Loucy (cell line): ENCODE data around the gene GALNT10.

Source experiments
- H2AFZ ChIP-seq: fragments of 200-600 bp; sonication (generic); 2 replicates; pipeline ENCODE4 v1.6.0; 2016; ENCODE audit warnings: antibody characterized with exemption, mild to moderate bottlenecking, low read length, moderate library complexity
- H3F3A ChIP-seq: fragments of 200-600 bp; 2 replicates; pipeline ENCODE4 v1.6.0; 2016; ENCODE audit warnings: antibody characterized with exemption, low read depth, mild to moderate bottlenecking
- H3K27me3 ChIP-seq: fragments of 200-600 bp; sonication (generic); 2 replicates; pipeline ENCODE4 v1.6.1; 2014; ENCODE audit warnings: low read length, mild to moderate bottlenecking; ENCODE audit not compliant: insufficient read depth, poor library complexity, severe bottlenecking
- H3K36me3 ChIP-seq: fragments of 200-600 bp; sonication (generic); 2 replicates; pipeline ENCODE4 v1.6.1; 2016; ENCODE audit warnings: low read length; ENCODE audit not compliant: insufficient read depth
- H3K4me1 ChIP-seq: fragments of 200-600 bp; sonication (generic); 2 replicates; pipeline ENCODE4 v1.5.1; 2014; ENCODE audit warnings: low read length, mild to moderate bottlenecking; ENCODE audit not compliant: insufficient read depth, poor library complexity, severe bottlenecking
- H3K4me2 ChIP-seq: fragments of 200-600 bp; sonication (generic); 2 replicates; pipeline ENCODE4 v1.6.0; 2014; ENCODE audit warnings: antibody characterized with exemption, low read length, low read depth, mild to moderate bottlenecking; ENCODE audit not compliant: poor library complexity, severe bottlenecking
- H3K4me3 ChIP-seq: fragments of 200-600 bp; sonication (generic); 2 replicates; pipeline ENCODE4 v1.5.1; 2014; ENCODE audit warnings: low read length, mild to moderate bottlenecking, mixed read lengths; ENCODE audit not compliant: poor library complexity, severe bottlenecking
- H3K79me2 ChIP-seq: fragments of 200-600 bp; sonication (generic); 2 replicates; pipeline ENCODE4 v1.6.1; 2014; ENCODE audit warnings: low read length; ENCODE audit not compliant: insufficient read depth
- H3K9ac ChIP-seq: fragments of 200-600 bp; sonication (generic); 2 replicates; pipeline ENCODE4 v1.6.0; 2014; ENCODE audit warnings: mild to moderate bottlenecking, low read depth, low read length, moderate library complexity; ENCODE audit not compliant: poor library complexity, severe bottlenecking
- H3K9me2 ChIP-seq: fragments of 200-600 bp; sonication (generic); replicated peaks from 2 replicates; pipeline ENCODE4 v1.6.1; 2016; ENCODE audit warnings: low read depth, low read length, mixed read lengths
- H3K9me3 ChIP-seq: fragments of 200-600 bp; sonication (generic); 2 replicates; pipeline ENCODE4 v1.6.1; 2014; ENCODE audit warnings: mild to moderate bottlenecking, antibody characterized with exemption, low read length, low read depth; ENCODE audit not compliant: insufficient read depth
- H4K20me1 ChIP-seq: fragments of 200-600 bp; sonication (generic); 2 replicates; pipeline ENCODE4 v1.6.0; 2014; ENCODE audit warnings: antibody characterized with exemption, low read length, mild to moderate bottlenecking; ENCODE audit not compliant: insufficient read depth, poor library complexity, severe bottlenecking
- EZH2phosphoT487 ChIP-seq: fragments of 200-600 bp; IDR thresholded peaks from 2 replicates; pipeline ENCODE4 v1.6.1; 2018; ENCODE audit warnings: antibody characterized with exemption, mild to moderate bottlenecking, moderate library complexity, borderline replicate concordance
- TF ChIP-seq, protein P1 (sequence below): fragments of 200-600 bp; sonication (generic); conservative IDR thresholded peaks from 2 replicates; pipeline ENCODE4 v1.5.1; 2014; ENCODE audit warnings: mild to moderate bottlenecking, antibody characterized with exemption, low read length

The GALNT10 gene

DNA sequence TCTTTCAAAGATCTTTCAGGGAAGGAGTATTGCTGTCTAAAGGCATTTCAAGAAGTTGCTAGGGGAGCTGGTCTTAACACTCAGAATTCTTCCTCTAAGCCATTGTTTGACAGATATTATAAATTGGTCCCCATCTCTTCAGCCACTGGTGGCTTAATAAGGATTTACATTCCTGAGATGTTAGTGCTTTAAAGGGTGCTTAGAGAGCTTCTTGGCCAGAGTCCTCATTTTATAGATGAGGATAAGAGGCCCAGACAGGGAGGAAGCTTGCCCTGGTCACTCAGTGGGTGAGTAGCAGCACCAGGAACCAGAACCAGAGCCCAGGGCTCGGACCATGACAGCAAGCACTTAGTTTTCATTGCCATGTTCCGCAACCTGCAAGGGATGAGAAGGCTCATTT lies 53.2 kb downstream of the GALNT10 start:
- no peaks in the 10 kb centered on the region for H3K9me3 ChIP-seq

DNA sequence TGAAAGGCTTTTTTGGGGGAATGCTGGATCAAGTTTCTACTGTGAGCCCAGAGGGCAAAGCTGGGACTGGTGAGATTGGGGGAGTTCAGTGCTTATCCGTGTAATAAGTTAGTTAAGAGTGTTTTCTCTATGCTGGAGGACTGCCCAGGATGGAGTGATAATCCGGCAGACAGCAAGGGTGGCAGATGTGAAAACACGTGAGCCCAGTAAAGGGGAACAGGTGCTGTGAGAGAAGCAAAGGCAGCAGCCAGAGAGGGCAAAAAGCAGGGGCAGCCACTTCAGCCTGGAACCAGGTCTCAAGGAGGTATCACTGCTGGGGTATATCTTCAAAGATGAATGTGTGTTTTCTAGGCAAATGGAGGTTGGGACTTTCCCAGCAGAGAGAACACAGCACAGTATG lies 53.9 kb downstream of the GALNT10 start:
- Histone ChIP-seq H3K4me2 (no peak overlapping the region), H4K20me1 (no peaks in the 10 kb centered on the region), H3K4me3 (no peak overlapping the region), H3F3A (no peaks in the 10 kb centered on the region), H3K4me1 (peaks cover 6% of the 10 kb centered on the region), H3K27me3 (no peaks in the 10 kb centered on the region), H3K9me3 (no peaks in the 10 kb centered on the region), H3K36me3 (no peaks in the 10 kb centered on the region), H2AFZ (no peak overlapping the region), H3K9me2 (no peaks in the 10 kb centered on the region), H3K79me2 (0 out of 2 replicates have a peak, but pooled peaks cover 11% of the 10 kb centered on the region), H3K9ac (no peak overlapping the region)
- no peak for TF ChIP-seq EZH2phosphoT487
- TF ChIP-seq, protein P1, sequence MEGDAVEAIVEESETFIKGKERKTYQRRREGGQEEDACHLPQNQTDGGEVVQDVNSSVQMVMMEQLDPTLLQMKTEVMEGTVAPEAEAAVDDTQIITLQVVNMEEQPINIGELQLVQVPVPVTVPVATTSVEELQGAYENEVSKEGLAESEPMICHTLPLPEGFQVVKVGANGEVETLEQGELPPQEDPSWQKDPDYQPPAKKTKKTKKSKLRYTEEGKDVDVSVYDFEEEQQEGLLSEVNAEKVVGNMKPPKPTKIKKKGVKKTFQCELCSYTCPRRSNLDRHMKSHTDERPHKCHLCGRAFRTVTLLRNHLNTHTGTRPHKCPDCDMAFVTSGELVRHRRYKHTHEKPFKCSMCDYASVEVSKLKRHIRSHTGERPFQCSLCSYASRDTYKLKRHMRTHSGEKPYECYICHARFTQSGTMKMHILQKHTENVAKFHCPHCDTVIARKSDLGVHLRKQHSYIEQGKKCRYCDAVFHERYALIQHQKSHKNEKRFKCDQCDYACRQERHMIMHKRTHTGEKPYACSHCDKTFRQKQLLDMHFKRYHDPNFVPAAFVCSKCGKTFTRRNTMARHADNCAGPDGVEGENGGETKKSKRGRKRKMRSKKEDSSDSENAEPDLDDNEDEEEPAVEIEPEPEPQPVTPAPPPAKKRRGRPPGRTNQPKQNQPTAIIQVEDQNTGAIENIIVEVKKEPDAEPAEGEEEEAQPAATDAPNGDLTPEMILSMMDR: no peak

More for the DNA sequence above, 53.2 kb downstream of the GALNT10 start:
- no peaks in the 10 kb centered on the region for H3K27me3 ChIP-seq
- no peaks in the 10 kb centered on the region for H3K36me3 ChIP-seq
- no peak overlapping the region for H3K9ac ChIP-seq
- H3K4me2 ChIP-seq: no peak overlapping the region
- H2AFZ ChIP-seq: no peak overlapping the region
- H4K20me1 ChIP-seq: no peaks in the 10 kb centered on the region
- H3F3A ChIP-seq: no peaks in the 10 kb centered on the region
- peaks cover 13% of the 10 kb centered on the region for H3K4me1 ChIP-seq
- TF ChIP-seq, protein P1: no peak
- TF ChIP-seq EZH2phosphoT487: no peak
- no peak overlapping the region for H3K4me3 ChIP-seq
- peaks cover 13% of the 10 kb centered on the region; the same call in 1 of the 2 replicates for H3K79me2 ChIP-seq
- no peaks in the 10 kb centered on the region for H3K9me2 ChIP-seq

DNA sequence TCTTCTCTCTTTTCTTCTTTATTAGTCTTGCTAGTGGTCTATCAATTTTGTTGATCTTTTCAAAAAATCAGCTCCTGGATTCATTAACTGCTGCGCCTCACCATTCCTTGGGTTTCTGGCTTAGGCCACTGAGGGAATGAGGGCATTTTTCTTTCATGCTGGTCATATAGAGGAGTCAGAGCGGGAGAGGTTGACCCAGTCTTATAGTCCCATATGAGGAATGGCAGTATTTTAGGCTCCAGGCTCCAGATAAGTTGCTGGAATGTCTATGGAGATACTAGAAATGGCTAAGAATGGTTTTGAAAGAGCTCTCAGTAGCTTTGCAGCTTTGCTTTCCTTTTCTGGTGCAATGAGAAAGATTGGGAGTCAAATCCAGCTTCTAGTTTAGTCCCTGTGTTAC lies 58.2 kb downstream of the GALNT10 start:
- Histone ChIP-seq H3K9me2 (no peaks in the 10 kb centered on the region), H3K4me1 (no peaks in the 10 kb centered on the region), H3F3A (no peaks in the 10 kb centered on the region), H3K36me3 (no peaks in the 10 kb centered on the region), H3K79me2 (no peaks in the 10 kb centered on the region), H3K27me3 (no peaks in the 10 kb centered on the region), H4K20me1 (no peaks in the 10 kb centered on the region), H3K4me2 (no peak overlapping the region), H2AFZ (no peak overlapping the region), H3K9ac (no peak overlapping the region), H3K4me3 (no peak overlapping the region), H3K9me3 (no peaks in the 10 kb centered on the region)
- TF ChIP-seq, protein P1: no peak
- no peak for TF ChIP-seq EZH2phosphoT487
